Measurements from ENCODE around the gene FGD5. TPM values are rescaled to one million over a fixed set of nuclear protein-coding genes. Genes with fewer than 3 reads are reported as not detected.

The FGD5 gene
- polyA plus RNA-seq, 1 of the 3 experiments (the other 2 are of a cell fraction): not detected

DNA sequence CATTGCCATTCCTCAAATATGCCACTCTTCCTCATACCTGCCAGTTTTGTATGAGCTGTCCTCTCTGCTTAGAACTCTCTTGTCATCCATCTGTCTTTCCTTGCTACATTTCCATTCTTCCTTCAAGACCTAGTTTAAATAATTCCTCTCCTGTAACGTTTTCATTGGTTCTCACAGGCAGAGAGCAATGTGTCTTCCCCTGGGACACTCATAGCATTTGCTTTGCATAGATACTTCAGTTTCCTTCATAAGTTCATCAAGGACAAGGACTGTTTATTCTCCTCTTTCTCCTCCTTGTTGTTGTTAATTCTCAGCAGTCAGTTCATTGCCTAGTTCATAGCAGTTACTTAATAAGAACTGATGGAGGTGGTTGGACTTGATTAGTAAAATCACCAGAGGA, 139.2 kb downstream of the FGD5 start:
- no peak overlapping the region for H3K4me2 ChIP-seq
- CTCF ChIA-PET: no interaction called here
- no peak overlapping the region for H2AFZ ChIP-seq (ENCODE audit: low read depth)
- H3K4me3 ChIP-seq (ENCODE audit: low read depth in 2 of 2, low read length in 1 of 2): no peak overlapping the region
- no peaks in the 10 kb centered on the region for H3K27me3 ChIP-seq (ENCODE audit: insufficient read depth)
- H3K79me2 ChIP-seq (ENCODE audit: insufficient read depth): peaks cover 98% of the 10 kb centered on the region
- no peaks in the 10 kb centered on the region for H3K9me2 ChIP-seq
- peaks cover 14% of the 10 kb centered on the region for H3F3A ChIP-seq (replicated peaks; ENCODE audit: insufficient read depth)
- POLR2A ChIA-PET: no interaction called here
- H3K36me3 ChIP-seq (replicated peaks in 1 of 2; ENCODE audit: control insufficient read depth in 1 of 2, insufficient read depth in 2 of 2, low read length in 1 of 2): peaks cover 21 to 22% of the 10 kb centered on the region in 2 experiments
- H3K27ac ChIP-seq (ENCODE audit: low read depth in 2 of 2, low read length in 1 of 2): no peak overlapping the region
- peaks cover 0 to 5% of the 10 kb centered on the region in 2 experiments; a peak in 2 of 4 replicates for H3K4me1 ChIP-seq (ENCODE audit: control insufficient read depth in 1 of 2, insufficient read depth in 2 of 2, low read depth in 1 of 2, low read length in 1 of 2)
- no peak for DNase-seq
- H3K9ac ChIP-seq: no peak overlapping the region
- H3K9me3 ChIP-seq: no peaks in the 10 kb centered on the region
- WGBS (ENCODE audit: low lambda C conversion rate): 92% methylated on average over 1 of the region's 1 CpG
- TF ChIP-seq EP300 (IDR thresholded peaks at IDR 0.05; ENCODE audit: borderline replicate concordance in 1 of 2, low read depth in 1 of 2, low read length in 1 of 2): no peak
- TF ChIP-seq, protein P1, sequence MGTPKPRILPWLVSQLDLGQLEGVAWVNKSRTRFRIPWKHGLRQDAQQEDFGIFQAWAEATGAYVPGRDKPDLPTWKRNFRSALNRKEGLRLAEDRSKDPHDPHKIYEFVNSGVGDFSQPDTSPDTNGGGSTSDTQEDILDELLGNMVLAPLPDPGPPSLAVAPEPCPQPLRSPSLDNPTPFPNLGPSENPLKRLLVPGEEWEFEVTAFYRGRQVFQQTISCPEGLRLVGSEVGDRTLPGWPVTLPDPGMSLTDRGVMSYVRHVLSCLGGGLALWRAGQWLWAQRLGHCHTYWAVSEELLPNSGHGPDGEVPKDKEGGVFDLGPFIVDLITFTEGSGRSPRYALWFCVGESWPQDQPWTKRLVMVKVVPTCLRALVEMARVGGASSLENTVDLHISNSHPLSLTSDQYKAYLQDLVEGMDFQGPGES (IDR thresholded peaks at IDR 0.05; ENCODE audit: low read depth, low read length): no peak
- TF ChIP-seq NFIC (IDR thresholded peaks at IDR 0.05; ENCODE audit: borderline replicate concordance): no peak
- TF ChIP-seq, protein P2, sequence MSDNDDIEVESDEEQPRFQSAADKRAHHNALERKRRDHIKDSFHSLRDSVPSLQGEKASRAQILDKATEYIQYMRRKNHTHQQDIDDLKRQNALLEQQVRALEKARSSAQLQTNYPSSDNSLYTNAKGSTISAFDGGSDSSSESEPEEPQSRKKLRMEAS (IDR thresholded peaks at IDR 0.05; ENCODE audit: low read depth): no peak
- TF ChIP-seq, protein P3, sequence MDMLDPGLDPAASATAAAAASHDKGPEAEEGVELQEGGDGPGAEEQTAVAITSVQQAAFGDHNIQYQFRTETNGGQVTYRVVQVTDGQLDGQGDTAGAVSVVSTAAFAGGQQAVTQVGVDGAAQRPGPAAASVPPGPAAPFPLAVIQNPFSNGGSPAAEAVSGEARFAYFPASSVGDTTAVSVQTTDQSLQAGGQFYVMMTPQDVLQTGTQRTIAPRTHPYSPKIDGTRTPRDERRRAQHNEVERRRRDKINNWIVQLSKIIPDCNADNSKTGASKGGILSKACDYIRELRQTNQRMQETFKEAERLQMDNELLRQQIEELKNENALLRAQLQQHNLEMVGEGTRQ (IDR thresholded peaks at IDR 0.05; ENCODE audit: borderline replicate concordance, low read depth, low read length): no peak
- no peak for TF ChIP-seq MXI1 (IDR thresholded peaks at IDR 0.05; ENCODE audit: low read depth, low read length)
- TF ChIP-seq SIN3A (IDR thresholded peaks at IDR 0.05; ENCODE audit: borderline replicate concordance, low read depth, low read length): no peak
- TF ChIP-seq, protein P4, sequence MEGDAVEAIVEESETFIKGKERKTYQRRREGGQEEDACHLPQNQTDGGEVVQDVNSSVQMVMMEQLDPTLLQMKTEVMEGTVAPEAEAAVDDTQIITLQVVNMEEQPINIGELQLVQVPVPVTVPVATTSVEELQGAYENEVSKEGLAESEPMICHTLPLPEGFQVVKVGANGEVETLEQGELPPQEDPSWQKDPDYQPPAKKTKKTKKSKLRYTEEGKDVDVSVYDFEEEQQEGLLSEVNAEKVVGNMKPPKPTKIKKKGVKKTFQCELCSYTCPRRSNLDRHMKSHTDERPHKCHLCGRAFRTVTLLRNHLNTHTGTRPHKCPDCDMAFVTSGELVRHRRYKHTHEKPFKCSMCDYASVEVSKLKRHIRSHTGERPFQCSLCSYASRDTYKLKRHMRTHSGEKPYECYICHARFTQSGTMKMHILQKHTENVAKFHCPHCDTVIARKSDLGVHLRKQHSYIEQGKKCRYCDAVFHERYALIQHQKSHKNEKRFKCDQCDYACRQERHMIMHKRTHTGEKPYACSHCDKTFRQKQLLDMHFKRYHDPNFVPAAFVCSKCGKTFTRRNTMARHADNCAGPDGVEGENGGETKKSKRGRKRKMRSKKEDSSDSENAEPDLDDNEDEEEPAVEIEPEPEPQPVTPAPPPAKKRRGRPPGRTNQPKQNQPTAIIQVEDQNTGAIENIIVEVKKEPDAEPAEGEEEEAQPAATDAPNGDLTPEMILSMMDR (IDR thresholded peaks at IDR 0.05): no peak
- TF ChIP-seq SMC3 (IDR thresholded peaks at IDR 0.05; ENCODE audit: low read depth, low read length): no peak
- peaks cover 42% of the 10 kb centered on the region for H4K20me1 ChIP-seq (ENCODE audit: insufficient read depth)

DNA sequence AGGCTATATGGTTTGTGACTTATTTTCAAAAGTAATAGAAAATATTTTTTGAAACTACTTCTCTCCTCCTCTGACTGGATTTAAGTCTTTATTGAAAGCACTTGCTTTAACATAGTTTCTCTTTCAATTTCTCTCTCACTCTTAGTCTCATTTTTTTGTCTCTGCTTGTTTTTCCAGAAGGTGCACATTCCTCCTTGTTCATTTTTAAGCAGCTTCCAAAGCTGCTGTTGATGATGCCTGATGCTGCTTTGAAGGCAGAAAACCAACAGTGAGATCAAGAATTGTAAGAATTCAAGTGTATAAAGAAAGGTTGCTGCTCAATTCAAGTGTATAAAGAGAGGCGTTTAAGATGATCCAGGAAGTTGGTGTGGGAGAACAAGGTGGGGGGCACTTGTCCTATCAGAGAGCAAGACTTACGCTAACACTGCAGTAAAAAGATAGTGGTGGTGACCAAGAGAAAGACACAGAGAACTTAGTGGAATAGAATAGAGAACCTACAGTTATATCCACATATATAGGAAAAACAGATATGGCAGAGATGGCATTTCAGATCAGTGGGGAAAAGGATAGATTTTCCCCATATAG, 140.7 kb downstream of the FGD5 start:
- POLR2A ChIA-PET: interaction anchor here (0.6 kb wide), 1 partner anchor 245 kb away, joined by 3 read pairs; no protein-coding TSS in a partner anchor
- H3K9me2 ChIP-seq: no peaks in the 10 kb centered on the region
- no peak overlapping the region for H3K4me3 ChIP-seq (ENCODE audit: low read depth in 2 of 2, low read length in 1 of 2)
- peaks cover 0 to 5% of the 10 kb centered on the region in 2 experiments; a peak in 2 of 4 replicates for H3K4me1 ChIP-seq (ENCODE audit: control insufficient read depth in 1 of 2, insufficient read depth in 2 of 2, low read depth in 1 of 2, low read length in 1 of 2)
- H3K79me2 ChIP-seq (ENCODE audit: insufficient read depth): peaks cover 97% of the 10 kb centered on the region
- H3K27me3 ChIP-seq (ENCODE audit: insufficient read depth): no peaks in the 10 kb centered on the region
- peaks cover 22 to 23% of the 10 kb centered on the region in 2 experiments for H3K36me3 ChIP-seq (replicated peaks in 1 of 2; ENCODE audit: control insufficient read depth in 1 of 2, insufficient read depth in 2 of 2, low read length in 1 of 2)
- H4K20me1 ChIP-seq (ENCODE audit: insufficient read depth): peaks cover 40% of the 10 kb centered on the region
- H3K4me2 ChIP-seq: no peak overlapping the region
- no peaks in the 10 kb centered on the region for H3K9me3 ChIP-seq
- DNase-seq: no peak
- no peak overlapping the region for H3K9ac ChIP-seq
- CTCF ChIA-PET: no interaction called here
- whole genome bisulfite sequencing (ENCODE audit: low lambda C conversion rate): 96% methylated on average over 2 of the region's 2 CpGs
- no peak overlapping the region for H2AFZ ChIP-seq (ENCODE audit: low read depth)
- no peak overlapping the region for H3K27ac ChIP-seq (ENCODE audit: low read depth in 2 of 2, low read length in 1 of 2)
- H3F3A ChIP-seq (replicated peaks; ENCODE audit: insufficient read depth): peaks cover 15% of the 10 kb centered on the region
- TF ChIP-seq, protein P5, sequence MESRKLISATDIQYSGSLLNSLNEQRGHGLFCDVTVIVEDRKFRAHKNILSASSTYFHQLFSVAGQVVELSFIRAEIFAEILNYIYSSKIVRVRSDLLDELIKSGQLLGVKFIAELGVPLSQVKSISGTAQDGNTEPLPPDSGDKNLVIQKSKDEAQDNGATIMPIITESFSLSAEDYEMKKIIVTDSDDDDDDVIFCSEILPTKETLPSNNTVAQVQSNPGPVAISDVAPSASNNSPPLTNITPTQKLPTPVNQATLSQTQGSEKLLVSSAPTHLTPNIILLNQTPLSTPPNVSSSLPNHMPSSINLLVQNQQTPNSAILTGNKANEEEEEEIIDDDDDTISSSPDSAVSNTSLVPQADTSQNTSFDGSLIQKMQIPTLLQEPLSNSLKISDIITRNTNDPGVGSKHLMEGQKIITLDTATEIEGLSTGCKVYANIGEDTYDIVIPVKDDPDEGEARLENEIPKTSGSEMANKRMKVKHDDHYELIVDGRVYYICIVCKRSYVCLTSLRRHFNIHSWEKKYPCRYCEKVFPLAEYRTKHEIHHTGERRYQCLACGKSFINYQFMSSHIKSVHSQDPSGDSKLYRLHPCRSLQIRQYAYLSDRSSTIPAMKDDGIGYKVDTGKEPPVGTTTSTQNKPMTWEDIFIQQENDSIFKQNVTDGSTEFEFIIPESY (IDR thresholded peaks at IDR 0.05; ENCODE audit: borderline replicate concordance, low read depth): no peak
- TF ChIP-seq YY1 (IDR thresholded peaks at IDR 0.05; ENCODE audit: low read depth): no peak
- no peak for TF ChIP-seq TEAD4 (IDR thresholded peaks at IDR 0.05; ENCODE audit: borderline replicate concordance, insufficient read depth)
- TF ChIP-seq FOSL2 (IDR thresholded peaks at IDR 0.05; ENCODE audit: borderline replicate concordance, low read depth): no peak
- no peak for TF ChIP-seq RFX5 (IDR thresholded peaks at IDR 0.05; ENCODE audit: low read length)
- TF ChIP-seq MEF2A (IDR thresholded peaks at IDR 0.05; ENCODE audit: borderline replicate concordance, low read depth): no peak
- no peak for TF ChIP-seq EP300 (IDR thresholded peaks at IDR 0.05; ENCODE audit: borderline replicate concordance in 1 of 2, low read depth in 1 of 2, low read length in 1 of 2)
- no peak for TF ChIP-seq NFIC (IDR thresholded peaks at IDR 0.05; ENCODE audit: borderline replicate concordance)
- TF ChIP-seq NRF1 (IDR thresholded peaks at IDR 0.05; ENCODE audit: low read depth, low read length): no peak
- TF ChIP-seq, protein P3 (IDR thresholded peaks at IDR 0.05; ENCODE audit: borderline replicate concordance, low read depth, low read length): no peak
- no peak for TF ChIP-seq FOXJ3 (CRISPR knock-in tag; IDR thresholded peaks at IDR 0.05)
- TF ChIP-seq GABPA (IDR thresholded peaks at IDR 0.05; ENCODE audit: low read depth): no peak
- TF ChIP-seq EZH2phosphoT487 (IDR thresholded peaks at IDR 0.05; ENCODE audit: borderline replicate concordance, low read depth): no peak
- TF ChIP-seq MXI1 (IDR thresholded peaks at IDR 0.05; ENCODE audit: low read depth, low read length): no peak

Data from SK-N-SH (cell line).